GM12878 (cell line): Measurements from ENCODE around the gene KIF2A. TPM values are rescaled to one million over a fixed set of nuclear protein-coding genes. Genes with fewer than 3 reads are reported as not detected.
"Not testable (repeated sequence)": the region's sequence is repeated elsewhere in the genome, so short reads cannot be mapped to it uniquely, and the experiment has no call there.

ENCODE experiments used
- ATAC-seq: fragments of 200-7000 bp; cut with Tn5 transposase; 3 replicates; pipeline ENCODE4 v1.9.1; 2020; ENCODE audit warnings: mild to moderate bottlenecking, moderate library complexity
- BruUV-seq: library from RNA; stranded (reverse); fragments of 400-500 nt; replicated peaks from 2 replicates; lab custom pipeline; 2021; lab: Mats Ljungman, UMichigan
- CTCF ChIA-PET: fragments of 300-600 bp; sonication (Branson Sonifier 250); formaldehyde crosslinking; extraction: SDS; loops from one replicate; lab custom pipeline; 2021; ENCODE audit warnings: inconsistent platforms; lab: Yijun Ruan, JAX
- POLR2A ChIA-PET: fragments of 350-600 bp; formaldehyde crosslinking; extraction: SDS; loops from one replicate; lab custom pipeline; 2021; ENCODE audit warnings: inconsistent platforms; lab: Charles Lee
- RAD21 ChIA-PET: fragments of 300-600 bp; sonication (Branson Sonifier 250); formaldehyde crosslinking; loops from one replicate; lab custom pipeline; 2023; ENCODE audit warnings: antibody characterized with exemption; ENCODE audit not compliant: unreplicated experiment; lab: Charles Lee
- SMC1A ChIA-PET: fragments of 300-600 bp; sonication (Branson Sonifier 250); formaldehyde crosslinking; loops from one replicate; lab custom pipeline; 2023; ENCODE audit not compliant: unreplicated experiment, uncharacterized antibody; lab: Charles Lee
- DNase-seq: peaks from one replicate; pipeline ENCODE4 v3.0.0-alpha.2; 2011; ENCODE audit warnings: low read depth, low spot score
- FAIRE-seq: peaks from 3 replicates; lab custom pipeline; 2011; peaks lifted over from hg19 to GRCh38; lab: Jason Lieb, UNC
- H2AFZ ChIP-seq: 2 replicates; pipeline ENCODE4 v1.6.0; 2011; ENCODE audit warnings: low read depth, low read length, control low read depth; ENCODE audit not compliant: control insufficient read depth
- H3K27ac ChIP-seq: 2 replicates; pipeline ENCODE4 v1.5.1; 2011; ENCODE audit warnings: control low read depth; ENCODE audit not compliant: control insufficient read depth, insufficient read depth
- H3K27me3 ChIP-seq, 2 experiments: replicated peaks in 1 of 2; 2 replicates each; pipeline versions ENCODE4 v1.6.0 to v1.6.1; 2011; ENCODE audit warnings: low read length in 1 of 2; ENCODE audit not compliant: control insufficient read depth in 2 of 2, insufficient read depth in 2 of 2
- H3K36me3 ChIP-seq, 2 experiments: 2 replicates each; pipeline ENCODE4 v1.5.1; 2011; ENCODE audit warnings: low read length in 1 of 2; ENCODE audit not compliant: control insufficient read depth in 2 of 2, insufficient read depth in 2 of 2
- H3K4me1 ChIP-seq: 2 replicates; pipeline ENCODE4 v1.6.1; 2011; ENCODE audit warnings: mild to moderate bottlenecking, low read length, moderate library complexity, mixed read lengths; ENCODE audit not compliant: control insufficient read depth, insufficient read depth
- H3K4me2 ChIP-seq: 2 replicates; pipeline ENCODE4 v1.6.0; 2011; ENCODE audit warnings: control low read depth; ENCODE audit not compliant: control insufficient read depth, insufficient read depth
- H3K4me3 ChIP-seq: fragments of 200-600 bp; sonication (generic); 2 replicates; pipeline ENCODE4 v1.5.1; 2016
- H3K79me2 ChIP-seq: 2 replicates; pipeline ENCODE4 v1.6.0; 2011; ENCODE audit warnings: low read length; ENCODE audit not compliant: control insufficient read depth, insufficient read depth
- H3K9ac ChIP-seq: 2 replicates; pipeline ENCODE4 v1.8.0; 2011; ENCODE audit warnings: low read length, control low read depth, mixed read lengths; ENCODE audit not compliant: control insufficient read depth, insufficient read depth
- H3K9me3 ChIP-seq: replicated peaks from 3 replicates; pipeline ENCODE4 v1.5.1; 2011; ENCODE audit warnings: mild to moderate bottlenecking, low read length; ENCODE audit not compliant: control insufficient read depth, insufficient read depth
- H4K20me1 ChIP-seq: 2 replicates; pipeline ENCODE4 v1.6.0; 2011; ENCODE audit not compliant: control insufficient read depth, insufficient read depth
- LARP7 ChIP-seq: fragments of 450-650 bp; IDR thresholded peaks from 2 replicates; pipeline ENCODE4 v1.6.1; 2017; ENCODE audit warnings: mild to moderate bottlenecking
- NFYA ChIP-seq: IDR thresholded peaks from 2 replicates; pipeline ENCODE4 v1.6.1; 2011; ENCODE audit warnings: low read depth, mild to moderate bottlenecking, low read length, improper control_type of control experiment, borderline replicate concordance
- WGBS: methylation state at CpG from one replicate; pipeline ENCODE4 v1.1.6; 2016; ENCODE audit warnings: low lambda C conversion rate; ENCODE audit not compliant: insufficient replicate concordance, insufficient coverage; ENCODE audit errors: missing lambda C conversion rate; 5-methylcytosine and 5-hydroxymethylcytosine counted together
- in situ Hi-C: fragments of 300-500 bp; cut with MboI; formaldehyde crosslinking; loops from 9 replicates; pipeline ENCODE4 v1.14.3; 2018; ENCODE audit warnings: mixed read lengths
- intact Hi-C: fragments of 100-400 bp; cut with micrococcal nuclease; formaldehyde crosslinking; loops from one replicate; pipeline ENCODE4 v1.14.2; 2022; ENCODE audit not compliant: unreplicated experiment
- polyA plus RNA-seq, 11 experiments: library from polyadenylated mRNA; depleted of rRNA in 4 of 11; unstranded in 6 of 11; stranded (reverse) in 5 of 11; fragments of >200 nt; fragmentation: Nextera tagmentation in 4 of 11; fragmentation: Illumina TruSeq in 1 of 11; extraction: Ambion mirVana in 4 of 11; extraction: Trizol in 1 of 11; gene quantifications; 1 replicate in 1 of 11; 2 replicates in 10 of 11; pipeline versions ENCODE4 v1.2.1 to v1.2.3, GENCODE V29; 2011 to 2016; ENCODE audit warnings: inconsistent platforms in 2 of 11, missing spikeins in 2 of 11, low read depth in 1 of 11
- total RNA-seq, 4 experiments: library from RNA; depleted of rRNA in 3 of 4; stranded (reverse); fragments of >200 nt in 3 of 4; fragmentation: Illumina TruSeq in 1 of 4; extraction: Trizol in 1 of 4; gene quantifications; 2 replicates each; pipeline versions ENCODE4 v1.2.1 to v1.2.3, GENCODE V29; 2013 to 2021
- TF ChIP-seq, protein P1 (sequence below): fragments of 450-650 bp; IDR thresholded peaks from 2 replicates; pipeline ENCODE4 v1.6.1; 2014; ENCODE audit warnings: mild to moderate bottlenecking
- TF ChIP-seq, protein P2 (sequence below): fragments of 450-650 bp; IDR thresholded peaks from 2 replicates; pipeline ENCODE4 v1.6.1; 2016; ENCODE audit warnings: mild to moderate bottlenecking, moderate library complexity, borderline replicate concordance
- TF ChIP-seq, protein P3 (sequence below), 3 experiments: IDR thresholded peaks in 2 of 3; conservative IDR thresholded peaks in 1 of 3; 2 replicates each; pipeline ENCODE4 v1.5.1; 2011; ENCODE audit warnings: low read depth in 3 of 3, low read length in 3 of 3, mild to moderate bottlenecking in 3 of 3, control low read depth in 2 of 3, moderate library complexity in 2 of 3, inconsistent platforms in 1 of 3, mixed read lengths in 1 of 3; ENCODE audit not compliant: control insufficient read depth in 2 of 3, insufficient read depth in 1 of 3; ENCODE audit errors: extremely low read depth in 1 of 3
- TF ChIP-seq, protein P4 (sequence below): IDR thresholded peaks from 2 replicates; pipeline ENCODE4 v1.6.1; 2012; ENCODE audit warnings: low read depth, low read length, improper control_type of control experiment
- TF ChIP-seq, protein P5 (sequence below): fragments of 450-650 bp; formaldehyde crosslinking; IDR thresholded peaks from 2 replicates; pipeline ENCODE4 v1.4.0; 2022; ENCODE audit warnings: mild to moderate bottlenecking, moderate library complexity

KIF2A gene
- total and polyA plus RNA-seq, 10 of the 15 experiments (the other 5 are each of a cell fraction or from before 2014, with no cell fraction given): 35.9 to 124 (median 80.1) TPM

DNA sequence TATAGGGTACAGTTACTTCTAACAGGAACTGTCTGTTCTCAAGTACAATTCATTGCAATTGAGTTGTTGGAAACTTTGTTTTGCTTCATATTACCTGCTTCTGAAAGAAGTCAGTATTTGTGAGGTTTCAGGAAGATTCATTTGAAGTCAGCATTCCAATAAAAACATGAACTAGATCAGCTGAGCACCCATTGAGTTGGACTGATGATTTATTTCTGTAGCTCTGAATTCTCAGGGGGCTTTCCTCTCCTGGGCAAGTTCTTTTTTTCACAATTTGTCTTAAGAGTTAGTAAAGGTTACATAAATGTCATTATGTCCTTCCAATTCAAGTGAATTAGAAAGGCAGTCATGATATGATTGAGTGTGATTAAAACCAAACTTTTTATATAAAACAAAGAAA, 16.2 kb upstream of the KIF2A start (continued):
- TF ChIP-seq, protein P1, sequence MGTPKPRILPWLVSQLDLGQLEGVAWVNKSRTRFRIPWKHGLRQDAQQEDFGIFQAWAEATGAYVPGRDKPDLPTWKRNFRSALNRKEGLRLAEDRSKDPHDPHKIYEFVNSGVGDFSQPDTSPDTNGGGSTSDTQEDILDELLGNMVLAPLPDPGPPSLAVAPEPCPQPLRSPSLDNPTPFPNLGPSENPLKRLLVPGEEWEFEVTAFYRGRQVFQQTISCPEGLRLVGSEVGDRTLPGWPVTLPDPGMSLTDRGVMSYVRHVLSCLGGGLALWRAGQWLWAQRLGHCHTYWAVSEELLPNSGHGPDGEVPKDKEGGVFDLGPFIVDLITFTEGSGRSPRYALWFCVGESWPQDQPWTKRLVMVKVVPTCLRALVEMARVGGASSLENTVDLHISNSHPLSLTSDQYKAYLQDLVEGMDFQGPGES: no peak
- TF ChIP-seq NFYA: no peak
- TF ChIP-seq, protein P2, sequence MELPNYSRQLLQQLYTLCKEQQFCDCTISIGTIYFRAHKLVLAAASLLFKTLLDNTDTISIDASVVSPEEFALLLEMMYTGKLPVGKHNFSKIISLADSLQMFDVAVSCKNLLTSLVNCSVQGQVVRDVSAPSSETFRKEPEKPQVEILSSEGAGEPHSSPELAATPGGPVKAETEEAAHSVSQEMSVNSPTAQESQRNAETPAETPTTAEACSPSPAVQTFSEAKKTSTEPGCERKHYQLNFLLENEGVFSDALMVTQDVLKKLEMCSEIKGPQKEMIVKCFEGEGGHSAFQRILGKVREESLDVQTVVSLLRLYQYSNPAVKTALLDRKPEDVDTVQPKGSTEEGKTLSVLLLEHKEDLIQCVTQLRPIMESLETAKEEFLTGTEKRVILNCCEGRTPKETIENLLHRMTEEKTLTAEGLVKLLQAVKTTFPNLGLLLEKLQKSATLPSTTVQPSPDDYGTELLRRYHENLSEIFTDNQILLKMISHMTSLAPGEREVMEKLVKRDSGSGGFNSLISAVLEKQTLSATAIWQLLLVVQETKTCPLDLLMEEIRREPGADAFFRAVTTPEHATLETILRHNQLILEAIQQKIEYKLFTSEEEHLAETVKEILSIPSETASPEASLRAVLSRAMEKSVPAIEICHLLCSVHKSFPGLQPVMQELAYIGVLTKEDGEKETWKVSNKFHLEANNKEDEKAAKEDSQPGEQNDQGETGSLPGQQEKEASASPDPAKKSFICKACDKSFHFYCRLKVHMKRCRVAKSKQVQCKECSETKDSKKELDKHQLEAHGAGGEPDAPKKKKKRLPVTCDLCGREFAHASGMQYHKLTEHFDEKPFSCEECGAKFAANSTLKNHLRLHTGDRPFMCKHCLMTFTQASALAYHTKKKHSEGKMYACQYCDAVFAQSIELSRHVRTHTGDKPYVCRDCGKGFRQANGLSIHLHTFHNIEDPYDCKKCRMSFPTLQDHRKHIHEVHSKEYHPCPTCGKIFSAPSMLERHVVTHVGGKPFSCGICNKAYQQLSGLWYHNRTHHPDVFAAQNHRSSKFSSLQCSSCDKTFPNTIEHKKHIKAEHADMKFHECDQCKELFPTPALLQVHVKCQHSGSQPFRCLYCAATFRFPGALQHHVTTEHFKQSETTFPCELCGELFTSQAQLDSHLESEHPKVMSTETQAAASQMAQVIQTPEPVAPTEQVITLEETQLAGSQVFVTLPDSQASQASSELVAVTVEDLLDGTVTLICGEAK: no peak
- TF ChIP-seq, protein P3, sequence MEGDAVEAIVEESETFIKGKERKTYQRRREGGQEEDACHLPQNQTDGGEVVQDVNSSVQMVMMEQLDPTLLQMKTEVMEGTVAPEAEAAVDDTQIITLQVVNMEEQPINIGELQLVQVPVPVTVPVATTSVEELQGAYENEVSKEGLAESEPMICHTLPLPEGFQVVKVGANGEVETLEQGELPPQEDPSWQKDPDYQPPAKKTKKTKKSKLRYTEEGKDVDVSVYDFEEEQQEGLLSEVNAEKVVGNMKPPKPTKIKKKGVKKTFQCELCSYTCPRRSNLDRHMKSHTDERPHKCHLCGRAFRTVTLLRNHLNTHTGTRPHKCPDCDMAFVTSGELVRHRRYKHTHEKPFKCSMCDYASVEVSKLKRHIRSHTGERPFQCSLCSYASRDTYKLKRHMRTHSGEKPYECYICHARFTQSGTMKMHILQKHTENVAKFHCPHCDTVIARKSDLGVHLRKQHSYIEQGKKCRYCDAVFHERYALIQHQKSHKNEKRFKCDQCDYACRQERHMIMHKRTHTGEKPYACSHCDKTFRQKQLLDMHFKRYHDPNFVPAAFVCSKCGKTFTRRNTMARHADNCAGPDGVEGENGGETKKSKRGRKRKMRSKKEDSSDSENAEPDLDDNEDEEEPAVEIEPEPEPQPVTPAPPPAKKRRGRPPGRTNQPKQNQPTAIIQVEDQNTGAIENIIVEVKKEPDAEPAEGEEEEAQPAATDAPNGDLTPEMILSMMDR (IDR thresholded peaks at IDR 0.05 in 2 of 3, conservative IDR thresholded peaks at IDR 0.05 in 1 of 3; ENCODE audit: control insufficient read depth in 2 of 3, extremely low read depth in 1 of 3, insufficient read depth in 1 of 3, low read depth in 3 of 3, low read length in 3 of 3): no peak
- no peak for TF ChIP-seq LARP7
- TF ChIP-seq, protein P4, sequence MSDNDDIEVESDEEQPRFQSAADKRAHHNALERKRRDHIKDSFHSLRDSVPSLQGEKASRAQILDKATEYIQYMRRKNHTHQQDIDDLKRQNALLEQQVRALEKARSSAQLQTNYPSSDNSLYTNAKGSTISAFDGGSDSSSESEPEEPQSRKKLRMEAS: no peak
- TF ChIP-seq, protein P5, sequence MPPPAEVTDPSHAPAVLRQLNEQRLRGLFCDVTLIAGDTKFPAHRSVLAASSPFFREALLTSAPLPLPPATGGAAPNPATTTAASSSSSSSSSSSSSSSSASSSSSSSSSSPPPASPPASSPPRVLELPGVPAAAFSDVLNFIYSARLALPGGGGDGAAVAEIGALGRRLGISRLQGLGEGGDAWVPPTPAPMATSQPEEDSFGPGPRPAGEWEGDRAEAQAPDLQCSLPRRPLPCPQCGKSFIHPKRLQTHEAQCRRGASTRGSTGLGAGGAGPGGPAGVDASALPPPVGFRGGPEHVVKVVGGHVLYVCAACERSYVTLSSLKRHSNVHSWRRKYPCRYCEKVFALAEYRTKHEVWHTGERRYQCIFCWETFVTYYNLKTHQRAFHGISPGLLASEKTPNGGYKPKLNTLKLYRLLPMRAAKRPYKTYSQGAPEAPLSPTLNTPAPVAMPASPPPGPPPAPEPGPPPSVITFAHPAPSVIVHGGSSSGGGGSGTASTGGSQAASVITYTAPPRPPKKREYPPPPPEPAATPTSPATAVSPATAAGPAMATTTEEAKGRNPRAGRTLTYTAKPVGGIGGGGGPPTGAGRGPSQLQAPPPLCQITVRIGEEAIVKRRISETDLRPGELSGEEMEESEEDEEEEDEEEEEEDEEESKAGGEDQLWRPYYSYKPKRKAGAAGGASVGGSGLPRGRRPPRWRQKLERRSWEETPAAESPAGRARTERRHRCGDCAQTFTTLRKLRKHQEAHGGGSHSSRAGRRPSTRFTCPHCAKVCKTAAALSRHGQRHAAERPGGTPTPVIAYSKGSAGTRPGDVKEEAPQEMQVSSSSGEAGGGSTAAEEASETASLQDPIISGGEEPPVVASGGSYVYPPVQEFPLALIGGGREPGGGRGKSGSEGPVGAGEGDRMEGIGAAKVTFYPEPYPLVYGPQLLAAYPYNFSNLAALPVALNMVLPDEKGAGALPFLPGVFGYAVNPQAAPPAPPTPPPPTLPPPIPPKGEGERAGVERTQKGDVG (CRISPR knock-in tag): no peak

DNA sequence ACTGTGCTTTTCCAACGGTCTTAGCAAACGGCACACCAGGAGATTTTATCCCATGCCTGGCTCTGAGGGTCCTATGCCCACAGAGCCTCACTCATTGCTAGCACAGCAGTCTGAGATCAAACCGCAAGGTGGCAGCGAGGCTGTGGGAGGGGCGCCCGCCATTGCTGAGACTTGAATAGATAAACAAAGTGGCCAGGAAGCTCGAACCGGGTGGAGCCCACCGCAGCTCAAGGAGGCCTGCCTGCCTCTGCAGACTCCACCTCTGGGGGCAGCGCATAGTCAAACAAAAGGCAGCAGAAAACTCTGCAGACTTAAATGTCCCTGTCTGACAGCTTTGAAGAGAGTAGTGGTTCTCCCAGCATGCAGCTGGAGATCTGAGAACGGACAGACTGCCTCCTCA, 14.2 kb upstream of the KIF2A start:
- ATAC-seq, H2AFZ ChIP-seq, H4K20me1 ChIP-seq, in situ Hi-C loops, BruUV-seq, H3K27me3 ChIP-seq, intact Hi-C loops, H3K36me3 ChIP-seq, RAD21 ChIA-PET, POLR2A ChIA-PET, H3K9ac ChIP-seq, H3K4me1 ChIP-seq, H3K4me2 ChIP-seq, H3K9me3 ChIP-seq, H3K27ac ChIP-seq, H3K79me2 ChIP-seq, FAIRE-seq, H3K4me3 ChIP-seq, DNase-seq: not testable (repeated sequence)
- ChIA-PET CTCF (interaction anchor here (1.4 kb wide), 1 partner anchor 12 kb away, joined by 4 read pairs; no protein-coding TSS in a partner anchor), SMC1A (interaction anchor here (1.4 kb wide), 1 partner anchor 19 kb away, joined by 4 read pairs; no protein-coding TSS in a partner anchor)
- WGBS: 43% methylated on average over 11 of the region's 11 CpGs
